Activated naive CD4-positive, alpha-beta T cell treated with anti-CD3 and anti-CD28 coated beads, Interleukin-2, amount 10 ng/mL, durations not matched to agents 7 days and 5 days (primary cell): ENCODE data around the gene GRIP2.

ENCODE experiments used
- CTCF ChIA-PET: fragments of 350-600 bp; sonication (Branson Sonifier 250); formaldehyde crosslinking; loops from one replicate; lab custom pipeline; 2021; ENCODE audit warnings: antibody characterized with exemption; lab: Charles Lee
- DNase-seq: peaks from one replicate; pipeline ENCODE4 v3.0.0-alpha.2; 2020
- H3K27ac Mint-ChIP-seq: one replicate; pipeline ENCODE4 v1.8.0; 2021; ENCODE audit warnings: mild to moderate bottlenecking, moderate library complexity, mixed read lengths
- H3K27me3 Mint-ChIP-seq: one replicate; pipeline ENCODE4 v1.8.0; 2021; ENCODE audit warnings: mild to moderate bottlenecking, mixed read lengths
- H3K36me3 Mint-ChIP-seq: one replicate; pipeline ENCODE4 v1.8.0; 2021; ENCODE audit warnings: mixed read lengths
- H3K4me1 Mint-ChIP-seq: one replicate; pipeline ENCODE4 v1.8.0; 2021; ENCODE audit warnings: mixed read lengths
- H3K4me3 Mint-ChIP-seq: one replicate; pipeline ENCODE4 v1.8.0; 2021; ENCODE audit warnings: mild to moderate bottlenecking, moderate library complexity, mixed read lengths
- H3K9me3 Mint-ChIP-seq: one replicate; pipeline ENCODE4 v1.8.0; 2021; ENCODE audit warnings: mixed read lengths

GRIP2 gene

GRCh38 chr3:14489641-14490040 is 50.5 kb downstream of the GRIP2 start:
- CTCF ChIA-PET = no interaction called here
- no peak overlapping the region for H3K4me3 Mint-ChIP-seq
- no peaks in the 10 kb centered on the region for H3K27me3 Mint-ChIP-seq
- H3K27ac Mint-ChIP-seq = no peak overlapping the region
- H3K4me1 Mint-ChIP-seq = no peaks in the 10 kb centered on the region
- H3K9me3 Mint-ChIP-seq = no peaks in the 10 kb centered on the region
- no peak for DNase-seq
- H3K36me3 Mint-ChIP-seq = peaks cover 16% of the 10 kb centered on the region

- Mint-ChIP-seq H3K4me1 (no peaks in the 10 kb centered on the region), H3K36me3 (peaks cover 18% of the 10 kb centered on the region), H3K27ac (peak overlapping the region; percentile 33), H3K4me3 (no peak overlapping the region), H3K9me3 (no peaks in the 10 kb centered on the region), H3K27me3 (no peaks in the 10 kb centered on the region)
- CTCF ChIA-PET = no interaction called here
- no peak for DNase-seq
Measured at GRCh38 chr3:14488286-14489041, 51.7 kb downstream of the GRIP2 start.

GRCh38 chr3:14487821-14488220 is 52.3 kb downstream of the GRIP2 start:
- no peak overlapping the region for H3K27ac Mint-ChIP-seq
- peaks cover 18% of the 10 kb centered on the region for H3K36me3 Mint-ChIP-seq

GRCh38 chr3:14487086-14487485 is 53.1 kb downstream of the GRIP2 start:
- Mint-ChIP-seq H3K27me3 (no peaks in the 10 kb centered on the region), H3K4me1 (no peaks in the 10 kb centered on the region), H3K36me3 (peaks cover 18% of the 10 kb centered on the region), H3K27ac (no peak overlapping the region), H3K4me3 (no peak overlapping the region), H3K9me3 (no peaks in the 10 kb centered on the region)
- CTCF ChIA-PET = interaction anchor here (1.1 kb wide), 1 partner anchor 20 kb away, joined by 3 read pairs; no protein-coding TSS in a partner anchor
- no peak for DNase-seq

More at GRCh38 chr3:14487821-14488220, 52.3 kb downstream of the GRIP2 start:
- no peaks in the 10 kb centered on the region for H3K27me3 Mint-ChIP-seq
- H3K9me3 Mint-ChIP-seq = no peaks in the 10 kb centered on the region
- H3K4me3 Mint-ChIP-seq = no peak overlapping the region
- H3K4me1 Mint-ChIP-seq = no peaks in the 10 kb centered on the region
- DNase-seq = no peak
- CTCF ChIA-PET = no interaction called here

GRCh38 chr3:14486460-14486859 is 53.7 kb downstream of the GRIP2 start:
- H3K27ac Mint-ChIP-seq = no peak overlapping the region
- no peak overlapping the region for H3K4me3 Mint-ChIP-seq
- H3K4me1 Mint-ChIP-seq = no peaks in the 10 kb centered on the region
- no peak for DNase-seq
- peaks cover 23% of the 10 kb centered on the region for H3K36me3 Mint-ChIP-seq
- no peaks in the 10 kb centered on the region for H3K27me3 Mint-ChIP-seq
- H3K9me3 Mint-ChIP-seq = no peaks in the 10 kb centered on the region
- CTCF ChIA-PET = interaction anchor here (1.1 kb wide), 1 partner anchor 20 kb away, joined by 3 read pairs; no protein-coding TSS in a partner anchor

GRCh38 chr3:14485981-14486380 is 54.2 kb downstream of the GRIP2 start:
- CTCF ChIA-PET = interaction anchor here (1.1 kb wide), 1 partner anchor 21 kb away, joined by 3 read pairs; no protein-coding TSS in a partner anchor
- no peak overlapping the region for H3K27ac Mint-ChIP-seq
- H3K4me1 Mint-ChIP-seq = no peaks in the 10 kb centered on the region
- H3K4me3 Mint-ChIP-seq = no peak overlapping the region
- H3K36me3 Mint-ChIP-seq = peaks cover 25% of the 10 kb centered on the region
- no peaks in the 10 kb centered on the region for H3K9me3 Mint-ChIP-seq
- no peaks in the 10 kb centered on the region for H3K27me3 Mint-ChIP-seq
- DNase-seq = no peak

GRCh38 chr3:14484741-14485140 is 55.4 kb downstream of the GRIP2 start:
- H3K27me3 Mint-ChIP-seq = no peaks in the 10 kb centered on the region
- CTCF ChIA-PET = no interaction called here
- no peaks in the 10 kb centered on the region for H3K4me1 Mint-ChIP-seq
- no peak for DNase-seq
- peaks cover 22% of the 10 kb centered on the region for H3K36me3 Mint-ChIP-seq
- no peak overlapping the region for H3K27ac Mint-ChIP-seq
- H3K4me3 Mint-ChIP-seq = no peak overlapping the region
- no peaks in the 10 kb centered on the region for H3K9me3 Mint-ChIP-seq

- Mint-ChIP-seq H3K9me3 (no peaks in the 10 kb centered on the region), H3K4me3 (no peak overlapping the region), H3K27ac (no peak overlapping the region), H3K36me3 (peaks cover 27% of the 10 kb centered on the region), H3K4me1 (no peaks in the 10 kb centered on the region), H3K27me3 (no peaks in the 10 kb centered on the region)
- CTCF ChIA-PET = no interaction called here
- DNase-seq = no peak
Measured at GRCh38 chr3:14483286-14483685, 56.9 kb downstream of the GRIP2 start.

- H3K4me3 Mint-ChIP-seq = no peak overlapping the region
- peaks cover 33% of the 10 kb centered on the region for H3K36me3 Mint-ChIP-seq
- CTCF ChIA-PET = no interaction called here
- DNase-seq = no peak
- H3K4me1 Mint-ChIP-seq = no peaks in the 10 kb centered on the region
- no peaks in the 10 kb centered on the region for H3K9me3 Mint-ChIP-seq
- H3K27ac Mint-ChIP-seq = no peak overlapping the region
- no peaks in the 10 kb centered on the region for H3K27me3 Mint-ChIP-seq
Measured at GRCh38 chr3:14482271-14482721, 57.8 kb downstream of the GRIP2 start.

- Mint-ChIP-seq H3K27ac (no peak overlapping the region), H3K4me1 (no peaks in the 10 kb centered on the region)
Measured at GRCh38 chr3:14481646-14482036, 58.5 kb downstream of the GRIP2 start.

GRCh38 chr3:14481018-14481645 is 59.0 kb downstream of the GRIP2 start:
- no peaks in the 10 kb centered on the region for H3K4me1 Mint-ChIP-seq
- CTCF ChIA-PET = interaction anchor here (1.2 kb wide), 1 partner anchor 277 kb away, joined by 4 read pairs; no protein-coding TSS in a partner anchor
- H3K36me3 Mint-ChIP-seq = peaks cover 31% of the 10 kb centered on the region
- H3K9me3 Mint-ChIP-seq = no peaks in the 10 kb centered on the region
- DNase-seq = no peak
- no peaks in the 10 kb centered on the region for H3K27me3 Mint-ChIP-seq
- no peak overlapping the region for H3K27ac Mint-ChIP-seq
- no peak overlapping the region for H3K4me3 Mint-ChIP-seq

More at GRCh38 chr3:14481646-14482036, 58.5 kb downstream of the GRIP2 start:
- no peaks in the 10 kb centered on the region for H3K9me3 Mint-ChIP-seq
- no peak for DNase-seq
- no peaks in the 10 kb centered on the region for H3K27me3 Mint-ChIP-seq
- no peak overlapping the region for H3K4me3 Mint-ChIP-seq
- peaks cover 31% of the 10 kb centered on the region for H3K36me3 Mint-ChIP-seq
- CTCF ChIA-PET = interaction anchor here (1.2 kb wide), 1 partner anchor 278 kb away, joined by 4 read pairs; no protein-coding TSS in a partner anchor

- Mint-ChIP-seq H3K4me3 (no peak overlapping the region), H3K27me3 (no peaks in the 10 kb centered on the region), H3K36me3 (peaks cover 29% of the 10 kb centered on the region), H3K4me1 (no peaks in the 10 kb centered on the region), H3K27ac (no peak overlapping the region), H3K9me3 (no peaks in the 10 kb centered on the region)
- DNase-seq = no peak
- CTCF ChIA-PET = interaction anchor here (1.2 kb wide), 1 partner anchor 277 kb away, joined by 4 read pairs; no protein-coding TSS in a partner anchor
Measured at GRCh38 chr3:14480207-14481017, 59.7 kb downstream of the GRIP2 start.

GRCh38 chr3:14479591-14479990 is 60.6 kb downstream of the GRIP2 start:
- no peaks in the 10 kb centered on the region for H3K27me3 Mint-ChIP-seq
- H3K36me3 Mint-ChIP-seq = peaks cover 24% of the 10 kb centered on the region
- H3K4me1 Mint-ChIP-seq = no peaks in the 10 kb centered on the region
- H3K9me3 Mint-ChIP-seq = no peaks in the 10 kb centered on the region
- no peak for DNase-seq
- H3K4me3 Mint-ChIP-seq = no peak overlapping the region
- no peak overlapping the region for H3K27ac Mint-ChIP-seq
- CTCF ChIA-PET = no interaction called here

- peak overlapping the region; percentile 58 for H3K27ac Mint-ChIP-seq
- H3K4me3 Mint-ChIP-seq = no peak overlapping the region
- H3K36me3 Mint-ChIP-seq = peaks cover 23% of the 10 kb centered on the region
- no peaks in the 10 kb centered on the region for H3K4me1 Mint-ChIP-seq
- no peak for DNase-seq
- CTCF ChIA-PET = no interaction called here
- no peaks in the 10 kb centered on the region for H3K27me3 Mint-ChIP-seq
- no peaks in the 10 kb centered on the region for H3K9me3 Mint-ChIP-seq
Measured at GRCh38 chr3:14478956-14479550, 61.1 kb downstream of the GRIP2 start.
